ENCODE measurements around the gene RIBC2. TPM values are rescaled to one million over a fixed set of nuclear protein-coding genes. Genes with fewer than 3 reads are reported as not detected.

The RIBC2 gene
- total and polyA plus RNA-seq, 2 donors from 2014 or later = 1.0 TPM; not detected in 1

- H3K9ac ChIP-seq (ENCODE audit: low read length in 3 of 3) = no peak overlapping the region
- TF ChIP-seq, protein P1, sequence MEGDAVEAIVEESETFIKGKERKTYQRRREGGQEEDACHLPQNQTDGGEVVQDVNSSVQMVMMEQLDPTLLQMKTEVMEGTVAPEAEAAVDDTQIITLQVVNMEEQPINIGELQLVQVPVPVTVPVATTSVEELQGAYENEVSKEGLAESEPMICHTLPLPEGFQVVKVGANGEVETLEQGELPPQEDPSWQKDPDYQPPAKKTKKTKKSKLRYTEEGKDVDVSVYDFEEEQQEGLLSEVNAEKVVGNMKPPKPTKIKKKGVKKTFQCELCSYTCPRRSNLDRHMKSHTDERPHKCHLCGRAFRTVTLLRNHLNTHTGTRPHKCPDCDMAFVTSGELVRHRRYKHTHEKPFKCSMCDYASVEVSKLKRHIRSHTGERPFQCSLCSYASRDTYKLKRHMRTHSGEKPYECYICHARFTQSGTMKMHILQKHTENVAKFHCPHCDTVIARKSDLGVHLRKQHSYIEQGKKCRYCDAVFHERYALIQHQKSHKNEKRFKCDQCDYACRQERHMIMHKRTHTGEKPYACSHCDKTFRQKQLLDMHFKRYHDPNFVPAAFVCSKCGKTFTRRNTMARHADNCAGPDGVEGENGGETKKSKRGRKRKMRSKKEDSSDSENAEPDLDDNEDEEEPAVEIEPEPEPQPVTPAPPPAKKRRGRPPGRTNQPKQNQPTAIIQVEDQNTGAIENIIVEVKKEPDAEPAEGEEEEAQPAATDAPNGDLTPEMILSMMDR (IDR thresholded peaks at IDR 0.05; ENCODE audit: borderline replicate concordance, extremely low read depth, insufficient read depth) = no peak
- H3K9me3 ChIP-seq (ENCODE audit: control insufficient read depth in 2 of 3, insufficient read depth in 1 of 3, low read length in 3 of 3) = peaks cover 0 to 3% (median 0%) of the 10 kb centered on the region in 3 donors
- H3K4me1 ChIP-seq (ENCODE audit: control insufficient read depth in 2 of 3, insufficient read depth in 2 of 3, low read depth in 1 of 3, low read length in 3 of 3) = peaks cover 0 to under 1% (median 0%) of the 10 kb centered on the region in 3 donors
- no peak overlapping the region for H3K4me3 ChIP-seq (ENCODE audit: low read length in 3 of 3)
- no peaks in the 10 kb centered on the region for H3K27me3 ChIP-seq (ENCODE audit: control insufficient read depth, insufficient read depth, low read length)
- H3K36me3 ChIP-seq (ENCODE audit: control insufficient read depth in 2 of 3, insufficient read depth in 3 of 3, low read length in 3 of 3) = no peaks in the 10 kb centered on the region
- intact Hi-C loops (cut with DNase I) = no loop called here
- H3K27ac ChIP-seq (ENCODE audit: low read depth in 2 of 2, low read length in 2 of 2) = no peak overlapping the region
- FAIRE-seq (no peak), DNase-seq (peak in 1 of 5 donors; percentile 62)
Observed at GRCh38 chr22:45429981-45430775, 16.7 kb downstream of the RIBC2 start.

- TF ChIP-seq, protein P1 (IDR thresholded peaks at IDR 0.05; ENCODE audit: borderline replicate concordance, extremely low read depth, insufficient read depth) = no peak
- H3K27ac ChIP-seq (ENCODE audit: low read depth in 2 of 2, low read length in 2 of 2) = no peak overlapping the region
- H3K9me3 ChIP-seq (ENCODE audit: control insufficient read depth in 2 of 3, insufficient read depth in 1 of 3, low read length in 3 of 3) = peaks cover 0 to 3% (median 0%) of the 10 kb centered on the region in 3 donors
- intact Hi-C loops (cut with DNase I) = no loop called here
- FAIRE-seq = no peak
- H3K4me1 ChIP-seq (ENCODE audit: control insufficient read depth in 2 of 3, insufficient read depth in 2 of 3, low read depth in 1 of 3, low read length in 3 of 3) = peaks cover 0 to 4% (median 0%) of the 10 kb centered on the region in 3 donors
- H3K36me3 ChIP-seq (ENCODE audit: control insufficient read depth in 2 of 3, insufficient read depth in 3 of 3, low read length in 3 of 3) = no peaks in the 10 kb centered on the region
- H3K4me3 ChIP-seq (ENCODE audit: low read length in 3 of 3) = no peak overlapping the region
- peak in 1 of 5 donors; percentile 55 for DNase-seq
- H3K9ac ChIP-seq (ENCODE audit: low read length in 3 of 3) = no peak overlapping the region
- H3K27me3 ChIP-seq (ENCODE audit: control insufficient read depth, insufficient read depth, low read length) = no peaks in the 10 kb centered on the region
Observed at GRCh38 chr22:45430871-45431270, 17.4 kb downstream of the RIBC2 start.

GRCh38 chr22:45434981-45435380 is 21.5 kb downstream of the RIBC2 start:
- Histone ChIP-seq H3K27me3 (ENCODE audit: control insufficient read depth, insufficient read depth, low read length) (no peaks in the 10 kb centered on the region), H3K27ac (ENCODE audit: low read depth in 2 of 2, low read length in 2 of 2) (no peak overlapping the region), H3K9ac (ENCODE audit: low read length in 3 of 3) (no peak overlapping the region), H3K36me3 (ENCODE audit: control insufficient read depth in 2 of 3, insufficient read depth in 3 of 3, low read length in 3 of 3) (no peaks in the 10 kb centered on the region), H3K4me3 (ENCODE audit: low read length in 3 of 3) (no peak overlapping the region), H3K9me3 (ENCODE audit: control insufficient read depth in 2 of 3, insufficient read depth in 1 of 3, low read length in 3 of 3) (no peaks in the 10 kb centered on the region), H3K4me1 (ENCODE audit: control insufficient read depth in 2 of 3, insufficient read depth in 2 of 3, low read depth in 1 of 3, low read length in 3 of 3) (peaks cover 0 to 4% (median 0%) of the 10 kb centered on the region in 3 donors)
- DNase-seq (no peak), FAIRE-seq (no peak)
- intact Hi-C loops (cut with DNase I) = loop anchor here (5.0 kb wide), 1 partner anchor 168 kb away; no protein-coding TSS in a partner anchor
- TF ChIP-seq, protein P1 (IDR thresholded peaks at IDR 0.05; ENCODE audit: borderline replicate concordance, extremely low read depth, insufficient read depth) = no peak

All from kidney (tissue), 14 donors.